Body of pancreas (tissue), 4 donors: ENCODE data around the gene CDC26. TPM values are rescaled to one million over a fixed set of nuclear protein-coding genes. Genes with fewer than 3 reads are reported as not detected.

ENCODE experiments used
- ATAC-seq: fragments of 150-250 bp; one replicate; pipeline ENCODE4 v1.9.1; 2016
- DNase-seq, 4 donors: peaks; one replicate each; pipeline ENCODE4 v3.0.0-alpha.2; 2019
- H3K27ac ChIP-seq, 4 donors: fragments of 200-600 bp; sonication (generic); 1 replicate in 3 of 4; 2 replicates in 1 of 4; pipeline versions ENCODE4 v1.5.1 to v1.6.1; 2016 to 2019; ENCODE audit warnings: mild to moderate bottlenecking in 1 of 4, mixed read lengths in 1 of 4, moderate library complexity in 1 of 4
- H3K27me3 ChIP-seq, 2 donors: fragments of 200-600 bp; sonication (generic); one replicate each; pipeline ENCODE4 v1.6.0; 2016; ENCODE audit warnings: mild to moderate bottlenecking in 1 of 2
- H3K36me3 ChIP-seq, 2 donors: fragments of 200-600 bp; sonication (generic); replicated peaks in 1 of 2; 2 replicates each; pipeline ENCODE4 v1.5.1; 2016; ENCODE audit warnings: low read depth in 2 of 2; ENCODE audit not compliant: insufficient read depth in 1 of 2
- H3K4me1 ChIP-seq: fragments of 200-600 bp; sonication (generic); one replicate; pipeline ENCODE4 v1.6.0; 2016
- H3K4me3 ChIP-seq, 2 donors: fragments of 200-600 bp; sonication (generic); 1 replicate in 1 of 2; 2 replicates in 1 of 2; pipeline ENCODE4 v1.5.1; 2016 to 2019
- H3K9me3 ChIP-seq, 3 donors: fragments of 200-600 bp; sonication (generic); 1 replicate in 2 of 3; 2 replicates in 1 of 3; pipeline ENCODE4 v1.5.1; 2016
- POLR2A ChIP-seq, 3 donors: fragments of 450-650 bp; IDR thresholded peaks; one replicate each; pipeline ENCODE4 v1.6.1; 2016; ENCODE audit warnings: antibody characterized with exemption in 3 of 3, mild to moderate bottlenecking in 2 of 3
- WGBS, 2 donors: methylation state at CpG; one replicate each; pipeline ENCODE4 v1.1.5; 2017; 5-methylcytosine and 5-hydroxymethylcytosine counted together
- intact Hi-C: fragments of 100-400 bp; cut with DNase I; formaldehyde crosslinking; loops from one replicate; pipeline ENCODE4 v1.15.1; 2023
- total RNA-seq, 2 donors: library from RNA; depleted of rRNA; stranded (reverse); fragments of >200 nt; gene quantifications; one replicate each; pipeline ENCODE4 v1.1.0, GENCODE V29; 2016
- TF ChIP-seq, protein P1 (sequence below), 7 experiments: fragments of 450-650 bp in 4 of 7; fragments of 200-600 bp in 3 of 7; sonication (generic) in 3 of 7; IDR thresholded peaks; one replicate each; pipeline ENCODE4 v1.5.1; 2016 to 2019; ENCODE audit warnings: antibody characterized with exemption in 7 of 7

Gene CDC26
- total RNA-seq, 2 donors from 2014 or later = 21.3 to 27.0 TPM

DNA sequence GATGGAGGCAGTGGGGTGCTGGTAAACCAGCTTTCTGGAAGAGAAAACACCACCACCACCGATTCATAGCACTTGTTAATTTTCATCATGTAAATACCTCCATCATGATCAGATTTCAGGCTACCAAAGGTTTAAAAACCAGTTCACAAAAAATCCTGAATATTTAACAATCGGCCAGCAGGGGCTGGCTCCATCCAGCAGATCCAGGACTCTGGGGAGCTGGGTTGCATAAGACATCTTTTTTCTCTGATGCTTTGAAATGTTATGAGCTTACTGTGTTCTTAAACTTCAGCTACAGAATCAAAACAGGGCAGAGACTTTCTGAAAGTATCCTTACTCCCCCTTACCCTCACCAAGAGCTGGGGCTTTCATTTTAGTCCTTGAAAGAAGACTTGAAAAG, 42.4 kb upstream of the CDC26 start:
- Histone ChIP-seq H3K36me3 (peaks cover 0 to 1% of the 10 kb centered on the region in 2 donors), H3K27ac (no peak overlapping the region), H3K9me3 (no peaks in the 10 kb centered on the region), H3K4me3 (no peak overlapping the region), H3K27me3 (no peaks in the 10 kb centered on the region), H3K4me1 (no peaks in the 10 kb centered on the region)
- no peak for ATAC-seq
- no peak for DNase-seq
- 69 to 77% methylated on average over 2 of the region's 2 CpGs for WGBS, 2 donors
- no peak for TF ChIP-seq POLR2A (IDR thresholded peaks at IDR 0.05)
- TF ChIP-seq, protein P1, sequence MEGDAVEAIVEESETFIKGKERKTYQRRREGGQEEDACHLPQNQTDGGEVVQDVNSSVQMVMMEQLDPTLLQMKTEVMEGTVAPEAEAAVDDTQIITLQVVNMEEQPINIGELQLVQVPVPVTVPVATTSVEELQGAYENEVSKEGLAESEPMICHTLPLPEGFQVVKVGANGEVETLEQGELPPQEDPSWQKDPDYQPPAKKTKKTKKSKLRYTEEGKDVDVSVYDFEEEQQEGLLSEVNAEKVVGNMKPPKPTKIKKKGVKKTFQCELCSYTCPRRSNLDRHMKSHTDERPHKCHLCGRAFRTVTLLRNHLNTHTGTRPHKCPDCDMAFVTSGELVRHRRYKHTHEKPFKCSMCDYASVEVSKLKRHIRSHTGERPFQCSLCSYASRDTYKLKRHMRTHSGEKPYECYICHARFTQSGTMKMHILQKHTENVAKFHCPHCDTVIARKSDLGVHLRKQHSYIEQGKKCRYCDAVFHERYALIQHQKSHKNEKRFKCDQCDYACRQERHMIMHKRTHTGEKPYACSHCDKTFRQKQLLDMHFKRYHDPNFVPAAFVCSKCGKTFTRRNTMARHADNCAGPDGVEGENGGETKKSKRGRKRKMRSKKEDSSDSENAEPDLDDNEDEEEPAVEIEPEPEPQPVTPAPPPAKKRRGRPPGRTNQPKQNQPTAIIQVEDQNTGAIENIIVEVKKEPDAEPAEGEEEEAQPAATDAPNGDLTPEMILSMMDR (IDR thresholded peaks at IDR 0.05) = peak in 3 of 7 experiments; percentile 12 to 21 (median 12)
- intact Hi-C loops = no loop called here

DNA sequence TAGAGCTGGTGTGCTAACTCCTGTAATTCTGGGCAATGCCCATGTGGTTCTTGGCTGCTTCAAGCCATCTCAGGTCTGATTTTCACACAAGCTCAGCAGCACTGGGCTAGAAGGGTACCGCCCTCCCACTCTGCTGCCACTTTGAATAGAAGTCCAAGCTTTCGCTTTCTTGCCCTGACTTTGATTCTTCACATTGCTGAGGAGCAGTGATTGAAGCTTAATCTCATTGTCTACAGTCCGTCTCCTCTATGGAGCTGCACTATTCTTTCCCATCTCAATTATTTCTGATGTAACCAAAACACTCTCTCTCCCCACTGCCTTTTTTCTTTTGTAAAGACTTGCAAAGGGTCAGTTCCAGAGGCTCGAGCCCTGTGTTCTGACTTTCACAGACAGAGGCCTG, 40.7 kb upstream of the CDC26 start:
- no peak for ATAC-seq
- Histone ChIP-seq H3K36me3 (peaks cover 0 to 1% of the 10 kb centered on the region in 2 donors), H3K27ac (no peak overlapping the region), H3K4me1 (no peaks in the 10 kb centered on the region), H3K27me3 (no peaks in the 10 kb centered on the region), H3K9me3 (no peaks in the 10 kb centered on the region), H3K4me3 (no peak overlapping the region)
- TF ChIP-seq, protein P1 (IDR thresholded peaks at IDR 0.05) = no peak
- no peak for TF ChIP-seq POLR2A (IDR thresholded peaks at IDR 0.05)
- DNase-seq = no peak
- WGBS, 2 donors = 82 to 89% methylated on average over 4 of the region's 4 CpGs
- intact Hi-C loops = no loop called here

DNA sequence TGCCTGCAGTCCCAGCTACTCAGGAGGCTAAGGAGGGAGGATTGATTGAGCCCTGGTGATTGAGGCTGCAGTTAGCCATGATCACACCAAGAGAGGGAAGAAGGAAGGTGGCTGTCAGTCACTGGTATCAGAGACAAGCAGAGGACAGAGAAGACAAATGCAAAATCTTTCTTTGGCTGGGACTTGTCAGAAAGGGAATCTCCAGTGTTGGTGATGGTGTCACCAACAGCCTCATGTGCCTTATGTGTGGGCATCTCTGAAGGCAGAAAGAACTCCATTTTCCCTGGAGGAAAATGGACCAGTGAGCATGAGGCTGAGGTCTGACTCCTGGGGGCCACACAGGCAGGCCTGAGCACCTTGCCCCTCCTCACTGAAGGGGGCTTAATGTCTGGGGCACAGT, 39.9 kb upstream of the CDC26 start:
- H3K27me3 ChIP-seq = no peaks in the 10 kb centered on the region
- TF ChIP-seq, protein P1 (IDR thresholded peaks at IDR 0.05) = no peak
- no peak for TF ChIP-seq POLR2A (IDR thresholded peaks at IDR 0.05)
- H3K27ac ChIP-seq = no peak overlapping the region
- no peak for ATAC-seq
- peaks cover 0 to 1% of the 10 kb centered on the region in 2 donors for H3K36me3 ChIP-seq
- no peak for DNase-seq
- intact Hi-C loops = no loop called here
- H3K4me3 ChIP-seq = no peak overlapping the region
- no peaks in the 10 kb centered on the region for H3K9me3 ChIP-seq
- no peaks in the 10 kb centered on the region for H3K4me1 ChIP-seq

DNA sequence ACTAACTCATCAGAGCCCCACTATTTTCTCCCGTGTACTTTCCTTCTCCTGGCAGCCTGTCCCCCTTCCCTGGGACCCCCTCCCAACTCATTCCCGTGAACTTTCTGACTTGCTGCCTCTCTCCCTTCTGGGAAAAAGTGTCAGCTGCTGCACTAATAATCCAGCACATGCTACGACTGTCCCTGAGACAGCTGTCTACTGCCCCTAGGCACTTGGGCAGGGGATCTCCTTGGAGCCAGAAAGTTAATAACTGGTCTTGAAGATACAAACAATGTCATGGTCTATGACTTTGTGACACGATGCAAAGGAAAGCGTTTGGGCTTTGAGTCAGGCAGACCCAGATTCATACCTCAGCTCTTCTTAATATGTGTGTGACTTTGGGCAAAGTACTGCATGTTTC, 37.9 kb upstream of the CDC26 start:
- no peaks in the 10 kb centered on the region for H3K9me3 ChIP-seq
- no peaks in the 10 kb centered on the region for H3K4me1 ChIP-seq
- H3K27me3 ChIP-seq = no peaks in the 10 kb centered on the region
- H3K27ac ChIP-seq = no peak overlapping the region
- H3K36me3 ChIP-seq = no peaks in the 10 kb centered on the region
- no peak overlapping the region for H3K4me3 ChIP-seq
- DNase-seq (no peak), ATAC-seq (no peak)
- TF ChIP-seq, protein P1 (IDR thresholded peaks at IDR 0.05) = no peak
- no peak for TF ChIP-seq POLR2A (IDR thresholded peaks at IDR 0.05)
- WGBS, 2 donors = 33 to 45% methylated on average over 5 of the region's 5 CpGs
- intact Hi-C loops = loop anchor here (5.0 kb wide), 1 partner anchor 94 kb away; no protein-coding TSS in a partner anchor

DNA sequence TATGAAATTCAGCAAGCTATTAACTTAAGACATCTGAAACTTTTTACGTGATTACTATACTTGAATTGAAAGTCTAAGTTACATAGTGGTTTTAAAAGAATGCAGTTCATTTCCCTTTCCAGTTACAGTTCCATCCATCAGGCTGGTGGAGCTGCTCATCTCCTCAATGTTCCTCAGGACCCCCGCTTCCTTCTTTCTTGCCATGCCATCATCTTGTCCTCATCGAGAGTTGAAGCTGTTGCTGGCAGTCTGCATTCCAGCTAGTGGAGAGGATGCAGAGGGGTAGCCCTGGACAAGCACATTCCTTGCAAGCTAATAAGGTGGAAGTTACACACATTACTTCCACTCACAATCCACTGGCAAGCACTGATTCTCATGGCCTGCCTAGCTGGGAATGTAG, 36.6 kb upstream of the CDC26 start:
- Histone ChIP-seq H3K9me3 (no peaks in the 10 kb centered on the region), H3K27me3 (no peaks in the 10 kb centered on the region), H3K4me1 (no peaks in the 10 kb centered on the region), H3K4me3 (no peak overlapping the region), H3K27ac (no peak overlapping the region), H3K36me3 (no peaks in the 10 kb centered on the region)
- 89 to 92% methylated on average over 3 of the region's 3 CpGs for WGBS, 2 donors
- TF ChIP-seq, protein P1 (IDR thresholded peaks at IDR 0.05) = no peak
- no peak for TF ChIP-seq POLR2A (IDR thresholded peaks at IDR 0.05)
- ATAC-seq (no peak), DNase-seq (no peak)
- intact Hi-C loops = loop anchor here (5.0 kb wide), 1 partner anchor 95 kb away; no protein-coding TSS in a partner anchor
